GM12878 (cell line): ENCODE measurements around the gene CBARP.

Experiments used
- CHD2 ChIP-seq: IDR thresholded peaks from 2 replicates; pipeline ENCODE4 v1.6.1; 2011; ENCODE audit warnings: low read depth, low read length, improper control_type of control experiment, borderline replicate concordance
- KDM1A ChIP-seq: fragments of 200-600 bp; sonication (generic); IDR thresholded peaks from 2 replicates; pipeline ENCODE4 v1.6.1; 2016; ENCODE audit warnings: borderline replicate concordance
- LARP7 ChIP-seq: fragments of 450-650 bp; IDR thresholded peaks from 2 replicates; pipeline ENCODE4 v1.6.1; 2017; ENCODE audit warnings: mild to moderate bottlenecking
- NR2C2 ChIP-seq: IDR thresholded peaks from 2 replicates; pipeline ENCODE4 v1.6.1; 2011; ENCODE audit warnings: borderline replicate concordance, low read depth; ENCODE audit not compliant: control insufficient read depth, insufficient read length
- POLR2A ChIP-seq: IDR thresholded peaks from 2 replicates; pipeline ENCODE4 v1.6.1; 2011; ENCODE audit warnings: low read depth, mild to moderate bottlenecking, low read length
- RUNX3 ChIP-seq: IDR thresholded peaks from 2 replicates; pipeline ENCODE4 v1.6.1; 2012; ENCODE audit warnings: low read length, inconsistent platforms
- TF ChIP-seq, protein P1 (sequence below): fragments of 450-650 bp; formaldehyde crosslinking; IDR thresholded peaks from 2 replicates; pipeline ENCODE4 v1.5.0; 2022; ENCODE audit warnings: mild to moderate bottlenecking, missing genetic modification characterization
- TF ChIP-seq, protein P2 (sequence below), 3 experiments: IDR thresholded peaks in 2 of 3; conservative IDR thresholded peaks in 1 of 3; 2 replicates each; pipeline ENCODE4 v1.5.1; 2011; ENCODE audit warnings: low read depth in 3 of 3, low read length in 3 of 3, mild to moderate bottlenecking in 3 of 3, control low read depth in 2 of 3, moderate library complexity in 2 of 3, inconsistent platforms in 1 of 3, mixed read lengths in 1 of 3; ENCODE audit not compliant: control insufficient read depth in 2 of 3, insufficient read depth in 1 of 3; ENCODE audit errors: extremely low read depth in 1 of 3
- TF ChIP-seq, protein P3 (sequence below): fragments of 450-650 bp; IDR thresholded peaks from 2 replicates; pipeline ENCODE4 v1.6.1; 2017; ENCODE audit warnings: mild to moderate bottlenecking
- TF ChIP-seq, protein P4 (sequence below): fragments of 450-650 bp; conservative IDR thresholded peaks from 2 replicates; pipeline ENCODE4 v1.6.1; 2017; ENCODE audit warnings: mild to moderate bottlenecking, moderate library complexity

DNA sequence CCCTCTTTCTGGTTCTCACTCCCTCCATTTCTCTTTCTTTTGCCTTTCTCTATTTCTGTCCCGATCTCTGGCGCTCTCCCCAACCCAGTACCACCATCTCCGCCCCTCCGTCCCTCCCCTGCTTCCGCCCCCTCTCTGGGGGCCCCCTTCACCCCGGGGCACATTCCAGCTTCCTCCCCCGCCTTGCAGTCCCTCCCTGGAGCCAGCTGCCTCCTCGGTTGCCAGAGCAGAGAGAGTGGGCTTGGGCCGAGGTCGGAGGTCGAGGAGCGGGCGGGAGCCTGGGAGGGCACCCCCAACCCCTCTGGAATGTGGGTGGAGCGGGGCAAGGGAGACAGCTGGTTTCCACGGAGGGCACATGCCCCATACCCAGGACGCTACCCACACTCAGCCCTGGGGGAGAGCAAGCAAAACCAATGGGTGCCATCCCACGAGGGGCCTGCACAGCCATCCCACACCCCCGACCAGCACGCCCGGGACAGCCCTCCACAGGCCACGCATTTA, 24.9 kb upstream of the CBARP start:
- no peak for TF ChIP-seq POLR2A
- TF ChIP-seq, protein P1, sequence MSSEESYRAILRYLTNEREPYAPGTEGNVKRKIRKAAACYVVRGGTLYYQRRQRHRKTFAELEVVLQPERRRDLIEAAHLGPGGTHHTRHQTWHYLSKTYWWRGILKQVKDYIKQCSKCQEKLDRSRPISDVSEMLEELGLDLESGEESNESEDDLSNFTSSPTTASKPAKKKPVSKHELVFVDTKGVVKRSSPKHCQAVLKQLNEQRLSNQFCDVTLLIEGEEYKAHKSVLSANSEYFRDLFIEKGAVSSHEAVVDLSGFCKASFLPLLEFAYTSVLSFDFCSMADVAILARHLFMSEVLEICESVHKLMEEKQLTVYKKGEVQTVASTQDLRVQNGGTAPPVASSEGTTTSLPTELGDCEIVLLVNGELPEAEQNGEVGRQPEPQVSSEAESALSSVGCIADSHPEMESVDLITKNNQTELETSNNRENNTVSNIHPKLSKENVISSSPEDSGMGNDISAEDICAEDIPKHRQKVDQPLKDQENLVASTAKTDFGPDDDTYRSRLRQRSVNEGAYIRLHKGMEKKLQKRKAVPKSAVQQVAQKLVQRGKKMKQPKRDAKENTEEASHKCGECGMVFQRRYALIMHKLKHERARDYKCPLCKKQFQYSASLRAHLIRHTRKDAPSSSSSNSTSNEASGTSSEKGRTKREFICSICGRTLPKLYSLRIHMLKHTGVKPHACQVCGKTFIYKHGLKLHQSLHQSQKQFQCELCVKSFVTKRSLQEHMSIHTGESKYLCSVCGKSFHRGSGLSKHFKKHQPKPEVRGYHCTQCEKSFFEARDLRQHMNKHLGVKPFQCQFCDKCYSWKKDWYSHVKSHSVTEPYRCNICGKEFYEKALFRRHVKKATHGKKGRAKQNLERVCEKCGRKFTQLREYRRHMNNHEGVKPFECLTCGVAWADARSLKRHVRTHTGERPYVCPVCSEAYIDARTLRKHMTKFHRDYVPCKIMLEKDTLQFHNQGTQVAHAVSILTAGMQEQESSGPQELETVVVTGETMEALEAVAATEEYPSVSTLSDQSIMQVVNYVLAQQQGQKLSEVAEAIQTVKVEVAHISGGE (CRISPR knock-in tag): no peak
- TF ChIP-seq, protein P2, sequence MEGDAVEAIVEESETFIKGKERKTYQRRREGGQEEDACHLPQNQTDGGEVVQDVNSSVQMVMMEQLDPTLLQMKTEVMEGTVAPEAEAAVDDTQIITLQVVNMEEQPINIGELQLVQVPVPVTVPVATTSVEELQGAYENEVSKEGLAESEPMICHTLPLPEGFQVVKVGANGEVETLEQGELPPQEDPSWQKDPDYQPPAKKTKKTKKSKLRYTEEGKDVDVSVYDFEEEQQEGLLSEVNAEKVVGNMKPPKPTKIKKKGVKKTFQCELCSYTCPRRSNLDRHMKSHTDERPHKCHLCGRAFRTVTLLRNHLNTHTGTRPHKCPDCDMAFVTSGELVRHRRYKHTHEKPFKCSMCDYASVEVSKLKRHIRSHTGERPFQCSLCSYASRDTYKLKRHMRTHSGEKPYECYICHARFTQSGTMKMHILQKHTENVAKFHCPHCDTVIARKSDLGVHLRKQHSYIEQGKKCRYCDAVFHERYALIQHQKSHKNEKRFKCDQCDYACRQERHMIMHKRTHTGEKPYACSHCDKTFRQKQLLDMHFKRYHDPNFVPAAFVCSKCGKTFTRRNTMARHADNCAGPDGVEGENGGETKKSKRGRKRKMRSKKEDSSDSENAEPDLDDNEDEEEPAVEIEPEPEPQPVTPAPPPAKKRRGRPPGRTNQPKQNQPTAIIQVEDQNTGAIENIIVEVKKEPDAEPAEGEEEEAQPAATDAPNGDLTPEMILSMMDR (IDR thresholded peaks at IDR 0.05 in 2 of 3, conservative IDR thresholded peaks at IDR 0.05 in 1 of 3; ENCODE audit: control insufficient read depth in 2 of 3, extremely low read depth in 1 of 3, insufficient read depth in 1 of 3, low read depth in 3 of 3, low read length in 3 of 3): no peak
- TF ChIP-seq, protein P3, sequence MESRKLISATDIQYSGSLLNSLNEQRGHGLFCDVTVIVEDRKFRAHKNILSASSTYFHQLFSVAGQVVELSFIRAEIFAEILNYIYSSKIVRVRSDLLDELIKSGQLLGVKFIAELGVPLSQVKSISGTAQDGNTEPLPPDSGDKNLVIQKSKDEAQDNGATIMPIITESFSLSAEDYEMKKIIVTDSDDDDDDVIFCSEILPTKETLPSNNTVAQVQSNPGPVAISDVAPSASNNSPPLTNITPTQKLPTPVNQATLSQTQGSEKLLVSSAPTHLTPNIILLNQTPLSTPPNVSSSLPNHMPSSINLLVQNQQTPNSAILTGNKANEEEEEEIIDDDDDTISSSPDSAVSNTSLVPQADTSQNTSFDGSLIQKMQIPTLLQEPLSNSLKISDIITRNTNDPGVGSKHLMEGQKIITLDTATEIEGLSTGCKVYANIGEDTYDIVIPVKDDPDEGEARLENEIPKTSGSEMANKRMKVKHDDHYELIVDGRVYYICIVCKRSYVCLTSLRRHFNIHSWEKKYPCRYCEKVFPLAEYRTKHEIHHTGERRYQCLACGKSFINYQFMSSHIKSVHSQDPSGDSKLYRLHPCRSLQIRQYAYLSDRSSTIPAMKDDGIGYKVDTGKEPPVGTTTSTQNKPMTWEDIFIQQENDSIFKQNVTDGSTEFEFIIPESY: no peak
- TF ChIP-seq, protein P4, sequence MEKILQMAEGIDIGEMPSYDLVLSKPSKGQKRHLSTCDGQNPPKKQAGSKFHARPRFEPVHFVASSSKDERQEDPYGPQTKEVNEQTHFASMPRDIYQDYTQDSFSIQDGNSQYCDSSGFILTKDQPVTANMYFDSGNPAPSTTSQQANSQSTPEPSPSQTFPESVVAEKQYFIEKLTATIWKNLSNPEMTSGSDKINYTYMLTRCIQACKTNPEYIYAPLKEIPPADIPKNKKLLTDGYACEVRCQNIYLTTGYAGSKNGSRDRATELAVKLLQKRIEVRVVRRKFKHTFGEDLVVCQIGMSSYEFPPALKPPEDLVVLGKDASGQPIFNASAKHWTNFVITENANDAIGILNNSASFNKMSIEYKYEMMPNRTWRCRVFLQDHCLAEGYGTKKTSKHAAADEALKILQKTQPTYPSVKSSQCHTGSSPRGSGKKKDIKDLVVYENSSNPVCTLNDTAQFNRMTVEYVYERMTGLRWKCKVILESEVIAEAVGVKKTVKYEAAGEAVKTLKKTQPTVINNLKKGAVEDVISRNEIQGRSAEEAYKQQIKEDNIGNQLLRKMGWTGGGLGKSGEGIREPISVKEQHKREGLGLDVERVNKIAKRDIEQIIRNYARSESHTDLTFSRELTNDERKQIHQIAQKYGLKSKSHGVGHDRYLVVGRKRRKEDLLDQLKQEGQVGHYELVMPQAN: no peak
- no peak for TF ChIP-seq RUNX3
- TF ChIP-seq NR2C2: no peak
- no peak for TF ChIP-seq LARP7
- TF ChIP-seq CHD2: no peak
- no peak for TF ChIP-seq KDM1A
